OCI-LY1 (cell line): ENCODE results near the gene FADS2.

Experiments used
- H2AFZ ChIP-seq: fragments of 200-600 bp; sonication (generic), shearing (Covaris generic); 2 replicates; pipeline ENCODE4 v1.6.0; 2014; ENCODE audit warnings: antibody characterized with exemption, mild to moderate bottlenecking, low read length
- H3F3A ChIP-seq: fragments of 200-600 bp; sonication (generic), shearing (Covaris generic); 2 replicates; pipeline ENCODE4 v1.6.0; 2014; ENCODE audit warnings: mild to moderate bottlenecking, antibody characterized with exemption, low read length, moderate library complexity; ENCODE audit not compliant: insufficient read depth
- H3K27ac ChIP-seq: fragments of 200-600 bp; sonication (generic); 2 replicates; pipeline ENCODE4 v1.5.1; 2014; ENCODE audit warnings: low read length, mixed run types, mild to moderate bottlenecking, low read depth; ENCODE audit not compliant: poor library complexity, severe bottlenecking
- H3K27me3 ChIP-seq: fragments of 200-600 bp; sonication (generic); 2 replicates; pipeline ENCODE4 v1.6.0; 2014; ENCODE audit warnings: antibody characterized with exemption, mild to moderate bottlenecking, low read length, moderate library complexity; ENCODE audit not compliant: insufficient read depth
- H3K36me3 ChIP-seq: fragments of 200-600 bp; sonication (generic); 2 replicates; pipeline ENCODE4 v1.6.1; 2014; ENCODE audit warnings: mild to moderate bottlenecking, antibody characterized with exemption, low read length, moderate library complexity, mixed read lengths; ENCODE audit not compliant: insufficient read depth
- H3K4me1 ChIP-seq: fragments of 200-600 bp; sonication (generic); 2 replicates; pipeline ENCODE4 v1.5.1; 2014; ENCODE audit warnings: mild to moderate bottlenecking, low read length, moderate library complexity; ENCODE audit not compliant: insufficient read depth, severe bottlenecking
- H3K4me2 ChIP-seq: fragments of 200-600 bp; sonication (generic), shearing (Covaris generic); 2 replicates; pipeline ENCODE4 v1.6.1; 2014; ENCODE audit warnings: low read length
- H3K4me3 ChIP-seq: fragments of 200-600 bp; sonication (generic); 2 replicates; pipeline ENCODE4 v1.5.1; 2014; ENCODE audit warnings: low read length, low read depth, mild to moderate bottlenecking, mixed read lengths; ENCODE audit not compliant: poor library complexity, severe bottlenecking
- H3K79me2 ChIP-seq: fragments of 200-600 bp; shearing (Covaris generic); 2 replicates; pipeline ENCODE4 v1.6.1; 2016; ENCODE audit warnings: mixed run types, low read length, mixed read lengths; ENCODE audit not compliant: insufficient read depth
- H3K9ac ChIP-seq: fragments of 200-600 bp; sonication (generic), shearing (Covaris generic); 2 replicates; pipeline ENCODE4 v1.6.1; 2014; ENCODE audit warnings: mild to moderate bottlenecking, low read length, mixed read lengths
- H3K9me2 ChIP-seq: fragments of 200-600 bp; sonication (generic), shearing (Covaris generic); 2 replicates; pipeline ENCODE4 v1.6.1; 2014; ENCODE audit warnings: low read depth, mild to moderate bottlenecking, low read length, mixed read lengths
- H3K9me3 ChIP-seq: fragments of 200-600 bp; shearing (Covaris generic); 2 replicates; pipeline ENCODE4 v1.6.1; 2014; ENCODE audit warnings: low read length, mixed read lengths
- H4K20me1 ChIP-seq: fragments of 200-600 bp; sonication (generic), shearing (Covaris generic); 2 replicates; pipeline ENCODE4 v1.6.0; 2016; ENCODE audit warnings: mild to moderate bottlenecking, low read length; ENCODE audit not compliant: insufficient read depth
- CTCF ChIP-seq: fragments of 200-600 bp; sonication (generic), shearing (Covaris generic); IDR thresholded peaks from 2 replicates; pipeline ENCODE4 v1.5.1; 2017; ENCODE audit warnings: mild to moderate bottlenecking, antibody characterized with exemption, low read length, moderate library complexity, mixed read lengths
- EZH2 ChIP-seq: fragments of 200-600 bp; sonication (generic), shearing (Covaris generic); IDR thresholded peaks from 2 replicates; pipeline ENCODE4 v1.8.0; 2017; ENCODE audit warnings: borderline replicate concordance, mixed run types, mild to moderate bottlenecking, antibody characterized with exemption, low read length, moderate library complexity, mixed read lengths

FADS2 gene

GRCh38 chr11:61782299-61782698, 45.8 kb upstream of the FADS2 start:
- no peak overlapping the region for H3K4me2 ChIP-seq
- no peak overlapping the region for H2AFZ ChIP-seq
- no peak for TF ChIP-seq EZH2
- no peak for TF ChIP-seq CTCF
- no peak overlapping the region for H3K4me3 ChIP-seq
- no peaks in the 10 kb centered on the region for H3K9me2 ChIP-seq
- H3K9ac ChIP-seq: no peak overlapping the region
- no peaks in the 10 kb centered on the region for H3K9me3 ChIP-seq
- H4K20me1 ChIP-seq: no peaks in the 10 kb centered on the region
- H3K4me1 ChIP-seq: no peaks in the 10 kb centered on the region
- H3K36me3 ChIP-seq: peaks cover 19% of the 10 kb centered on the region
- H3K27me3 ChIP-seq: no peaks in the 10 kb centered on the region; the same call in 1 of the 2 replicates
- no peaks in the 10 kb centered on the region for H3F3A ChIP-seq
- H3K79me2 ChIP-seq: no peaks in the 10 kb centered on the region
- H3K27ac ChIP-seq: no peak overlapping the region

GRCh38 chr11:61782841-61783240, 45.3 kb upstream of the FADS2 start:
- Histone ChIP-seq H3K36me3 (peaks cover 24% of the 10 kb centered on the region), H4K20me1 (no peaks in the 10 kb centered on the region)
- TF ChIP-seq CTCF (no peak), EZH2 (no peak)

GRCh38 chr11:61783717-61784505, 44.2 kb upstream of the FADS2 start:
- Histone ChIP-seq H3K4me3 (no peak overlapping the region), H3K27me3 (no peaks in the 10 kb centered on the region), H3K9me3 (no peaks in the 10 kb centered on the region), H2AFZ (no peak overlapping the region), H3K4me2 (no peak overlapping the region), H3K36me3 (peaks cover 33% of the 10 kb centered on the region), H3K4me1 (no peaks in the 10 kb centered on the region), H4K20me1 (no peaks in the 10 kb centered on the region), H3K9me2 (no peaks in the 10 kb centered on the region), H3K79me2 (no peaks in the 10 kb centered on the region), H3K9ac (no peak overlapping the region), H3F3A (no peaks in the 10 kb centered on the region), H3K27ac (no peak overlapping the region)
- TF ChIP-seq CTCF: no peak
- no peak for TF ChIP-seq EZH2

More at GRCh38 chr11:61782841-61783240, 45.3 kb upstream of the FADS2 start:
- Histone ChIP-seq H3K4me3 (no peak overlapping the region), H3K9ac (no peak overlapping the region), H3K79me2 (no peaks in the 10 kb centered on the region), H3K4me2 (no peak overlapping the region), H3F3A (no peaks in the 10 kb centered on the region), H2AFZ (no peak overlapping the region), H3K4me1 (no peaks in the 10 kb centered on the region), H3K27me3 (no peaks in the 10 kb centered on the region), H3K9me2 (no peaks in the 10 kb centered on the region), H3K27ac (no peak overlapping the region), H3K9me3 (no peaks in the 10 kb centered on the region)
